NCI-H345 treated with DMSO at 0.1 percent for 48 hours (cell line): Measurements from ENCODE around the gene TRPV2.

ENCODE experiments used
- DNase-seq: peaks from one replicate; lab custom pipeline; 2025; ENCODE audit not compliant: unreplicated experiment; lab: John Stamatoyannopoulos, UW

TRPV2 gene

DNA sequence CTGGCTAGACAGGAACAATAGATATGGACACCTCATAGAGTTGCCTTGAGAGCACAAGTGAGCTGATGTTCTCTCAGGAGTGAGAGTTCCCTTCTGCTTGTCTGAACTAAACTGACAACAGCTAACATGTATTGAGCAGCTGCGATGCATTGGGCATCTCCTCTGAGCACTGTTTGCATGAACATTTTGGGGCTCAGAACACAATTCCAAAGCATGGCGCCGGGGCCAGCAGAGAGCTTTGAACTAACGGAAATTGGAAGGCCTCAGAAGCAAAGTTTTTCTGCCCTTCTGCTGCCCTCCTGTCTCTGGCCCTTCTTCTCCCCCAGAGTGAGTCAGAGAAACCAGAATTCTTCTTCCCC, 38.1 kb downstream of the TRPV2 start:
- DNase-seq, result no peak

DNA sequence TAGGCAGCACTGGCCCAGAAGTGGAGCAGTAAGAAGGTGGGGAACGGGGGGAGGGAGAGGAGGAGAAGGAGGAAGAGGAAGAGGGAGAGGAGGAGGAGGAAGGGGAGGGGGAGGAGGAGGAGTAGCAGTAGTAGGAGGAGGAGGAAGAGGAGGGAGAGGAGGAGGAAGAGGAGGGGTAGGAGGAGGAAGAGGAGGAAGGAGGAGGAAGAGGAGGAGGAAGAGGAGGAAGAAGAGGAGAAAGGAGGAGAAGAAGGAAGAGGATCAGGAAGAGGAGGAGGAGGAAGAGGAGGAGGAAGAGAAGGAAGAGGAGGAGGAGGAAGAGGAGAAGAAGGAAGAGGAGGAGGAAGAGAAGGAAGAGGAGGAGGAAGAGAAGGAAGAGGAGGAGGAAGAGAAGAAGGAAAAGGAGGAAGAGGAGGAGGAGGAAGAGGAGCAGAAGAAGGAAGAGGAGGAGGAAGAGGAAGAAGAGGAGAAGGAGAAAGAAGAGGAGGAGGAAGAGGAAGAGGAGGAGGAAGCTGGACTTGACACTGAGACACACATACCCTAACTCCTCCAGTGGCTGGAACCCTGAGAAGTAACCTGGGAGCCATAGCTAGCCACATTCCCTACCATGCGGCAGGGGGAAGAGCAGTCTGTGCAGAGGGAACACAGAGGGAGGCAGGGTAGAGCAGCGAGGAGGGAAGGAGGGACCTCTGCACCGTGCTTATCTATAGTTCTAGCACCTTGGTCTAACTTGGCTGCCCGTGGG, 40.8 kb downstream of the TRPV2 start:
- no peak for DNase-seq

DNA sequence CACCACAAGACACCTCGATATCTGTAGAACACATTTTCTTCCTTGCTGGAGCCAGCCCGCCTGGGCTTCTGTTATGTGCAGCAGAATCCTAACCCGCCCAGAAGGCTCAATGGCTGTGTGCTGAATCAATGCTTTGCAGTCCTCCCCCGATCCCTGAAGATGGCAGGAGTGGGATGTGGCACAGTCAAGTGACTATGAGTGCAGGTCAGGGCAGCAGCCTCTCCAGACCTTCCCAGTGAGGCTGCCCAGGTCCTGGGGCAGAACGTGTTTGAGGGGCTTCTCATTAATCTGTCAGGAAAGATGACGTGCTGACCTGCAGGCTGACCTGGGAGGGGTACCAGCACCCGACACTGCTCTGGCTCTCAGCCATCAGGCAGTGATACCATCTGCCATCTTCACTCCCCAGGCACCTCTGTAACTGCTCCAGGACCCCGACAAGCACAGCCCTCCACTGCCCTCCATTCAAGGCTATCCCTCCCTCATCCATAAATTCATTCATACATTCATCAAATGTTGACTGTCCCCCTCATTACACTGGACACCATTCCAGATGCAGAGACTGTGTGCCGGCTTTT, 41.5 kb downstream of the TRPV2 start:
- DNase-seq, result no peak

DNA sequence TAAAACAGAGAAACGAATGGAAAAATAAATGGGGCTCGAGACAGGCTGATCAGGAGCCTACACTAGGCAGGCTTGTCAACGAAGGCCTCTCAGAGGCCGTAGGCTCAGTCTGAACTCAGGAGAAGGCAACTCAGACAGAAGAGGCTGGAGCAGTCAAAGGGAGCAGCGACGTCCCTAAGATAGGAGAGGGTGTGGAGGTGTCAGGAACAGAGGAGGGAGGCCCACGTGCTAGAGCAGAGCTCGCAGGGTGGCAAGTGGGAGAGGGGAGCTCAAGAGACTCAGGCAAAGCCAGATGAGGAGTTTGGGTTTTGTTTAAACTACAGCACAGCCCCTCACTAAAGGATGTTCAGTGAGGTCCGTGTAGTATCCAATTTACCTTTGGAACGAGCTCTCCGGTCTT, 43.9 kb downstream of the TRPV2 start:
- DNase-seq, result no peak

DNA sequence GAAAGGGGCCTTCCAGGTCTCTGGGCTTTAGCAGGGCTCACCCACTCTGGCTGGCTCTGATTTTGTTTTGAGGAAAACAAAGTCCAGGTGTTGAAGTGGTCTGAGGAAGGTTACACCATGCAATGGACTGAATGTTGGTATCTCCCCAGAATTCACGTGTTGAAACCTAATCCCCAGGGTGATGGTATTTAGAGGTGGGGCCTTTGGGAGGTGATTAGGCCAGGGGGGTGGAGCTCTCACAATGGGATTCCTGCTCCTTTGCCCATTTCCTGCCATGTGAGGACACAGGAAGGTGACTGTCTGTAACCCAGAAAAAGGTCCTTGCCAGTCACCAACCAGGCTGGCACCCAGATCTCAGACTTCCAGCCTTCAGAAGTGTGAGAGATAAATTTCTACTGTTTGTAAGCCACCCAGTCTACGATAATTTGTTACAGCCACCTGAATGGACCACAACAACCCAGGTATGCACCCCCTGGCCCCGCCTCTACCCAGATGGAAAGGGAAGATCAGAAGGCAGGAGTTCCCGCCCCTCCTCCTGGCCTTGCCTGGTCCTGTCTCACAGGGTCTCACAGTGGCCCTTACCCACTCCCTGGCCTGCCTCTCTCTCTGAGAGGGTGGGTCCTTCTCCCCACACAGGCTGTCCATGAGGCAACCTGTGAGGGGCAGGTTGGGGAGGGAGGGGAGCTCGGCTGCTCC, 44.6 kb downstream of the TRPV2 start:
- no peak for DNase-seq

DNA sequence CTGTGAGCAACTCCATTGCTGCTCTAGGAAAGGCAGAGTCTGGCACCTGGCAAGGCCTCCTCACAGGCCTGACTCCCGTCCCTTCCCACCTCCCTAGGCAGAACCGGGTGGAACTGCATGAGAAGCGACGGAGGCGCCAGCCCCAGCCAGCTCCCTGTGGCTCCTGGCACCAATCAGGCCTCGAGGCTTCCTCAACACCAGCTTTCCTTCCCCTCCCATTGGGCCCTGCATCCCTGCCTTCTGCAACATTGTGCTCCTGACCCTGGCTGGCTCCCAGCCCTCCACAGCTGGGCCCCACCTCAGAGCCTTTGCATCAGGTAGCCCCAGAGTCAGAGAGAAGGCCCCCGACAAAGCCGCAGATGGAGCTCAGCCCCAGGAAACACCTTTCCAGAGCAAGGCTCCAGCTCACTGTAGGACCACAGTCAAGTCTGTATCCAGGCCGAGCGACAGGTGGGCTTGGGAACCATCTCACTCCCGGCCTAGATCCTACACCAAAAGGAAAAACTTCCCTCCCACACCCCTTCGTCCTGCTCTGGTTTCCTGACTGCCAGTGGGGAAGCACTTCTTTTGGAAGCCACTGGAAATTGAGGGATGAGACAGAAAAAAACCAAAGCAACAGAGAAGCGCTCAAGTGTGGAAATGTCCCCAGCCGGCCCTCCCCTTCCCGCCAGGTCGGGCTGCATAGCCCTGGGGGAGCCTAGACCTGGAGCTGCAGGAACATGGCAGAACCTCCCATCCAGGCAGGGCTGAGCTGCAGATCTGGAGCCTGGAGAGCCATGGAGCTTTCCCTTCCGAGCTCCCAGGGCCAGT, 45.6 kb downstream of the TRPV2 start:
- DNase-seq, result no peak

DNA sequence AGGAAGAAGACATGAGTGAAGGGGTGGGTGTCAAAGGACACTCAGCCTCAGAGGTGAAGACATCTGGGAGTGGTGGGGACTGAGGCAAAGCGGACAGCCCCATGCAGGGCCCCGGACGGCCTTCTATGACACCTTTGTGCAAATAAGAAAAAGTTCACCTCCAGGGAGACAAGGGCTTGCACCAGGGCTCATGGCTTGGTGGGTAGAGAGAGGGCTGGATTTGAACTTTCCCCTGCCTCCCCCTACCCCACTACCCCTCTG, 46.2 kb downstream of the TRPV2 start:
- no peak for DNase-seq

DNA sequence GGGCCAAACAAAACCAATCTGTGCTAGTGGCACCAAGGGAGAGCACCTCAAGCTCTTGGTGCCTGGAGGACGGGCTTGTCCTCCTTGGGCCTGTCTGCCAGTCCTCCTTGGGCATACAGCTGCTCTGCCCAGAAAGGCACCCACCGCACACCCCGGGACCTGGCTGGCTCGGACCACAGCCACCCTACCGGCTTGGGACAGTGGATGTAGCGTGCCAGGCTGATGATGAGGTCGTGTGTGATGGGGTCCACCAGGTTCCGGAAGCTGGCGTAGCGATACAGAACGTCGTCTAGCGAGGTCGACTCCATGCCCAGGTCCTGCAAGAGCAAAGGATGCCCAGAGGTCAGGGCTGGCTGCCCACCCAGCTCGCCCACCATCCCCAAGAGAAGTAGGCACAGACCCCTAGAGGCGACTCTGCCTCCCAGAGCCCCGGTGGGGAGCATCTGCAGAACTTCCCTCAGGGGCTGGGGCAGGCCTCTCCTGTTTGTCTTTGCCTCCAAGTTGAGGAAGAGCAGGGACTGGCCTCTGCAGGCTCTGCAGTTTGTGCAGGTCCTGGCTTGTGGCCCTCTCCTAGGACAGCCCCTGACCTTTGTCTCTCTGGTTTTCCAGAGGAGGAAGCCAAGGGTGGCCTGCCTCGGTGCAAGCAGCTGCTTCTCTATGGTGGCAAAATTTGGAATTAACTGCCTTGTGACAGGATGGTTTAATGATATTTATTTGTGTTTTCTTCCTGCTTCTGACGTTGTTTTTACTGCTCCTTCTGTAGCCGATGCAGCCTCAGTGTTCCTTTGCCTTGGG, 46.9 kb downstream of the TRPV2 start:
- no peak for DNase-seq

DNA sequence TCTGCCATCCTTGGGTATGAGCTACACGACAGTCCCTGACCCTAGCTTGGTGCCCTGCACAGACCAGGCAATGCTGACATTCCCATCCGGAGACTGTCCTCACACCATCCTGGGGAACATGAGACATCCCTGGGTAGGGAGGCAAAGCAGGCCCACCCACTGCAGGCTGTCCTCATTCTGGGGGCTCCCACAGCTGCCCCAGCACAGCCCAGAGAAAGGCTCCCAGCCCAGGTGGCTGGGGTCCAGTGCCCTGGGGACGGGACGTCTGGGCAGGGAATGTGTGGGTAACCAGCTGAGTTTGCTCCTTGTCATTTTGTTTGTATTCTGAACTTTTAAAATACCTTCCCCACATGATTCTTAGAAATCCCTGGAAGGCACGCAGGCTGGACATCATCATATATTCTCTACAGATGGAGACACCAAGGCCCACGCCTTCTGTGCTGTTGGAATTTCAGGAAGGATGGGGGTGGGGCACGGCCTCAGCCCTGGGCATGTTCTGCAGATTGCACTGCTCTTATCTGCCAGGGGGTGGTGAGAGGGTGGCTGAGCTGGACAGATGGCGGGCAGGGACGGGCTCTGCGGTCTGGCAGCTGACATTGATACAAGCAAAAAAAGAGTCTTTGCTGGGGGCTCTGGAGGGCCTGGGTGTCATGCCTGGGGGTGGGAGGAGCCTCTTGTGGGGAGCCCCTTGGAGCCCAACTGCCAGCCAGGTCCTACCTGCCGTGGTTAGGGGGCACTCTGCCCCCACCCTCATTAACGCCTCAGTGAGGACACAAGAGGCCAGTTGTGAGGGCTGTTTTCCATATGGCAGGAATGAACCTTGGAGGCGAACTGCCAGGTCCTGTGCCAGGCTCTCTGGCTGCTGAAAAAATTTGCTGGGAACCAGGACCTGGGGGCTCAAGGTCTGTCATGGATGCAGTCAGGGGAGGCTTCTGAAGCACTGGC, 48.3 kb downstream of the TRPV2 start:
- no peak for DNase-seq

DNA sequence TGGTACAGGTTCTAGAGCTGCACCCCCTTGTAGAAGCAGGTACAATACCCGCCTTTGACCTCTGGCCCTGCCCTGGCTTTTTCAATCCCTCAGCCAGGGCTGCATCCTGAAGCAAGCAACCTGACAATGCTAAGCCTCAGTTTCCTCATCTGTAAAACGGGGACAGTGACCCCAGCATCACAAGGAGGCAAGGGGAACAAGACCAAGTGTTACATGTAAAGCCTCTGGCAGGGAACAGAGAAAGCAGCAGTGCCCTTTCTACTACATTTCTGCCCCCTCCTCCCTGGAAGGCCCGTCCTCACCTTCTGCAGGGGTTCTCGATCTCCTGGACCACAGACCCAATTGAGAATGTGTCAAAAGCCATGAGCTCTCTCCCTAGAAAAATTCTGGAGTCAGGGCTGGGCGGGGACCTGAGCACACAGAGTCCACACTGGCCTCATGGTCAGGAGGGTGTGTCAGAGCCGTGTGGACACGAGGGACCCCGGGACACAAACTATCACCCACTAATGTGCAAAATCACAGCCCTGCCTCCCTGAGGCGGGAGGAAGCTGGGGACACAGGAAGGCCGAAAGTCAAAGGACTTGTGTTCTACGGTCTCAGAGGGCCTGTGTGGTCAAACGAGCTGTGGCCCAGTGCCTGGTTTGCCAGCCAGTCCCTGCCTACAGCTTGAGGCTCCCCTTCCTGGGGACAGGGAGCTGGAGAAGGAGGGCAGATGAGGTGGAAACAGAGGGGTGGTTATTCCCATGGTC, 49.1 kb downstream of the TRPV2 start:
- no peak for DNase-seq

DNA sequence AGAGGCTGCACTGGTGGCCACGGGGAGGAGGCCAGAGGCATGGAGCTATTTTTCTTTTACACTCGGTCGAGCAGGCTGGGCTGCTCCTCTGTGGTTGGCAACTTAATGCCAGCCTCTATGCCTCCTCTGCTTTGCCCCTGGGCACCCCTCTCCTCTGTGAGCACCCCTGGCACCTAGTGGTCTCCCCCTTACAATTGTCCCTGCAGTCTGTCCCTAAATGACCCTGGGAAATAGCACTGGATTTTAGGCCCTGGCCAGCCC, 49.6 kb downstream of the TRPV2 start:
- no peak for DNase-seq

DNA sequence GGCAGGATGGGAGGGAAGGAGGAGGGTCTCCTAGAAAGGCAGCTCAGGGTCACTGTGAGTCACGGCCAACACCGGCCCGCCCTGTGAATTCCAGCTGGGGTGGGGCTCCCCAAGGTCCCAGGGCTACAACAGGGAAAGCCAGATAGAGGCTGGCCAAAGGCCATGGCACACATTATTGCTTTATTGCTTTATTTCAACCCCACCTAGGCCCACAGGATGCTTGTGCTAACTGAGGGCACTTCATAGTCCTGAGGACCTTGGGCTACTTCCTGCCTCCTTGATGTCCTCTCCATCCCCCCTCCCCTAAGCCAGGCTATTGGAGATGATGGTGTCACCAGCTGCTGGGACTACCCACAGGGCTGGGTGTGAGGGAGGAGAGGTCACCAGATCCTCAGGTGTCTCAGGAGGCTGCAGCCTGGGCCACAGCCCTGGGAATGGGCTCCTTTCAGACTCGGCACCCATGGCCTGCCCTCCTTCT, 50.5 kb downstream of the TRPV2 start:
- no peak for DNase-seq

DNA sequence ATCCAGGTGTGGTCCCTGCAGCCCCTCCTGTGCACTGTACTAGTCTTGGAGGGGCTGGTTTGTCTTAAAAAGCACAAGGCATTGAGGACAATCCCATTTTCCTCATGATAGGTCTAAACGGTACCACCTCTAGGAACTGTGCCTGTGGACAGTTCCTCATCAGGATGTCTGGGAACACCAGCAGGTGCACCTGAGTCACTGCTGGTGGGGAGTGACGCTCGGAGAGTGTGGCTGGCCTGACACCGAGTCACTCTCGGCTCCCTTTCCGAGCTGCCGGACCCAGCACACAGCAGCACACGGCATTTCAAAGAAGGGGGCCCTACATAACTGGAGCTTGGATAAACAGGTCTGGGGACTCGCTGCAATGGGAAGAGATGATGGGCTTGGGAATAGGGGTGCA, 51.0 kb downstream of the TRPV2 start:
- DNase-seq, result no peak

DNA sequence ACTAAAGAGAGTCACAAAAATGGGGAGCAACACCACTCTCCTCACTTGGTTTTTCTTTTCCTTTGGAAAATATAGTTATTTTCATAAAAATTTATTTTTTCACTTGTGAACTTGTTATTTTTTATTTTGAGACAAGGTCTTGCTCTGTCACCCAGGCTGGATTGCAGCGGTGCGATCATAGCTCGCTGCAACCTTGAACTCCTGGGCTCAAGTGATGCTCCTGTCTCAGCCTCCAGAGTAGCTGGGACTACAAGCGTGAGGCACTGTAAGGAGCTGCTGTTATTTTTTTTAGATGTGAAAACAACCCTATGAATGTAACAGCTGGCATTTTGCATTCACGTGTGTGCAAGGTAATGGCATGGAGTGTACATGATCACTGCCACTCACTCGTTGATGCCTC, 51.7 kb downstream of the TRPV2 start:
- no peak for DNase-seq

DNA sequence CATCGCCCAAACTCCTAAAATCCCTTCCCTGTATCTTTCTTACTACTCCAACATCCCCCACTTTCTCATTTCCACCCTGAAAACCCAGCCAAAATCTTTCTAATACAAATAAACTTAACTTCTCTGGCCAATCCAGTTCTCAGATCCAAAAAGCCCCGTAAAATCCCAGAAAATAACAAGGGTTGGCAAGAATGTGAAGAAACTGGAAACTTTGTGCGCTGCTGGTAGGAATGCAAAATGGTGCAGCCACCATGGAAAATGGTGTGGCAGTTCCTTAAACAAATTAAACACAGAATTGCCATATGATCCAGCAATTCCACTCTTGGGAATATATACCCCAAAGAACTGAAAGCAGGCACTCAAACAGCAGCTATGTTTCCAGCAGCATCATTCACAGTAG, 52.5 kb downstream of the TRPV2 start:
- DNase-seq, result no peak

DNA sequence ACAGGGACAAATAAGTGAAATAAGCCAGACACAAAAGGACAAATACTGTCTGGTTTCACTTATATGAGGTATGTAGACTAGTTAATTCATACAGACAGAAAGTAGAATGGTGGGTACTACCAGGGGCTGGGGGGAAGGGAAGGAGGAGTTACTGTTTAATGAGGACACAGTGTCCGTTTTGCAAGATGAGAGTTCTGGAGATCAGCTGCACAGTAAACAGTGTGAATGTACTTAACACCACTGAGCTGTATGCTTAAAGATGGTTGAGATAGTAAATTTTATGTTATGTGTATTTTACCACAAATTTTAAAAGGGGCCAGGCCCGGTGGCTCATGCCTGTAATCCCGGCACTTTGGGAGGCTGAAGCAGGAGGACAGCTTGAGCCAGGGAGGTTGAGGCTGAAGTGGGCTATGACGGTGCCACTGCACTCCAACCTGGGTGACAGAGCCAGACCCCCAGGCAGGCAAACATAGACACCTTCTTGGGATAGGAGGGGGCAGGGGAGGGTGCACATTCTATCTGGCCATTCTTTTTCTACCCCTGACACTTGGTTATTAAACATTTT, 53.1 kb downstream of the TRPV2 start:
- no peak for DNase-seq

DNA sequence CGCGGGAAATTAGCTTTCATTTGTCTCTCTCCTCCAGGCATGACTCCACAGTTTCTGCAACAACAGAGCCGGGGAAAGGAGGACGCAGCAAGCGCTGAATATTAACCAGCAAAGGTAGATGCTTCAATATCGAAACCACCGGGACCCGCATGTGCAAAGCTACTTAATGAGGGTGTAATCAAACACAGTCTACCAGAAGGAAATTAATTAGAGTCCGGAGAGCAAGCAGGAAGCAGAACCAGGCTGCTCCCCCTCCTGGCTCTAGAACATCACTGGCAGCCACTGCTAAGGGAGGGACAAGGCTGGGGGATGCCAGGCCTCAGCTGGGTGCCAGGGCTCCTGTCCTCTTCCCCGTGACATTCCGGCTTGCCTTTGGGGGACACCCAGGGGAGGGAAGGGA, 54.9 kb downstream of the TRPV2 start:
- DNase-seq, result no peak

DNA sequence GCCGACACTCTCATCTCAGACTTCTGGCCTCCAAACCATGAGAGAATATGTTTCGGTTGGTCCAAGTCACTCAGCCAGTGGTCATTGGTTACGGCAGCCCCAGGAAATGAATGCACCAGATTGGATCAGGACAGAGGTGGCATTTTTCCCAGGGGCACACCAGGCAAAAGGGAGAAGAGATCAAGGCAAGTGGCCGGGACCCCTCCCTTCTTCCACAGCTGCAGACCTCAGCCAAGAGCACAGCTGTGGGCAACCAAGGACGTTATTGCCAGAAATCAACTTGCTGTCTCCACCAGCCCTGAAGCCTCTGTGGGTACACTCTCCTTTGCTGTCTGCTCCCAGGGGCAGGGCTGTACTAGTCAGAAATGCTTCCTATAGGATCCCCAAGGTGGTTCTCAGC, 55.9 kb downstream of the TRPV2 start:
- DNase-seq, result no peak

DNA sequence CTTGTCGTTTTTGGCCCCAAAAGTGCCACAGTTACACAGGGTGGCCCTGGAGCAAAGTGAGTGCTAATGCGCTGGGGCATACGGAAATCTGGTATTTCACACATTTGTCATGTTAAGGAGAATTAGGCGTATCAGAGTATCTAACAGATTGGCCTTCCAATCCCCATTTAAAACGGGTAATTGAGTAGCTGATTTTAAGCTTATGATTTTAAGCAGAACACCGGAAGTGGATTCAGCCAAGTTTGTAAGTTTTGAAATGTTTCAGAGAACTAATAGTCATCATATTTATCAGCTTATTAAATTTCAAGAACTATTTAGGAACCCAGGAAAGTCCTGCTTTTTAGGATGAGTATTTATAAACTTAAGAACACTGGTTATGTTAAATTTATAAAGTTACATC, 57.2 kb downstream of the TRPV2 start:
- DNase-seq, result no peak
